HepG2 (cell line): Measurements from ENCODE around the gene IL6ST.

Source experiments
- NBN ChIP-seq: fragments of 450-650 bp; conservative IDR thresholded peaks from 2 replicates; pipeline ENCODE4 v1.6.1; 2017
- POLR2AphosphoS5 ChIP-seq: IDR thresholded peaks from 2 replicates; pipeline ENCODE4 v1.6.1; 2012; ENCODE audit warnings: low read depth, low read length
- SMYD3 ChIP-seq: sonication (generic); formaldehyde crosslinking; IDR thresholded peaks from 2 replicates; pipeline ENCODE4 v1.8.1; 2023; ENCODE audit warnings: mild to moderate bottlenecking, missing genetic modification reagents
- ZFX ChIP-seq: sonication (generic); formaldehyde crosslinking; IDR thresholded peaks from 2 replicates; pipeline ENCODE4 v1.4.0; 2020; ENCODE audit warnings: mild to moderate bottlenecking, low read depth, missing genetic modification reagents, moderate library complexity
- ZNF253 ChIP-seq: sonication (generic); formaldehyde crosslinking; IDR thresholded peaks from 2 replicates; pipeline ENCODE4 v1.8.0; 2022; ENCODE audit warnings: mild to moderate bottlenecking, missing genetic modification reagents, borderline replicate concordance
- ZNF556 ChIP-seq: sonication (generic); formaldehyde crosslinking; IDR thresholded peaks from 2 replicates; pipeline ENCODE4 v1.4.0; 2020; ENCODE audit warnings: mild to moderate bottlenecking, missing genetic modification reagents, borderline replicate concordance
- TF ChIP-seq, protein P1 (sequence below): sonication (generic); formaldehyde crosslinking; IDR thresholded peaks from 2 replicates; pipeline ENCODE4 v1.5.0; 2020; ENCODE audit warnings: mild to moderate bottlenecking, missing genetic modification reagents, moderate library complexity

- TF ChIP-seq SMYD3 (no peak), ZNF556 (CRISPR knock-in tag) (no peak), ZNF253 (CRISPR knock-in tag) (no peak), ZFX (CRISPR knock-in tag) (no peak), NBN (no peak), POLR2AphosphoS5 (no peak)
- TF ChIP-seq, protein P1, sequence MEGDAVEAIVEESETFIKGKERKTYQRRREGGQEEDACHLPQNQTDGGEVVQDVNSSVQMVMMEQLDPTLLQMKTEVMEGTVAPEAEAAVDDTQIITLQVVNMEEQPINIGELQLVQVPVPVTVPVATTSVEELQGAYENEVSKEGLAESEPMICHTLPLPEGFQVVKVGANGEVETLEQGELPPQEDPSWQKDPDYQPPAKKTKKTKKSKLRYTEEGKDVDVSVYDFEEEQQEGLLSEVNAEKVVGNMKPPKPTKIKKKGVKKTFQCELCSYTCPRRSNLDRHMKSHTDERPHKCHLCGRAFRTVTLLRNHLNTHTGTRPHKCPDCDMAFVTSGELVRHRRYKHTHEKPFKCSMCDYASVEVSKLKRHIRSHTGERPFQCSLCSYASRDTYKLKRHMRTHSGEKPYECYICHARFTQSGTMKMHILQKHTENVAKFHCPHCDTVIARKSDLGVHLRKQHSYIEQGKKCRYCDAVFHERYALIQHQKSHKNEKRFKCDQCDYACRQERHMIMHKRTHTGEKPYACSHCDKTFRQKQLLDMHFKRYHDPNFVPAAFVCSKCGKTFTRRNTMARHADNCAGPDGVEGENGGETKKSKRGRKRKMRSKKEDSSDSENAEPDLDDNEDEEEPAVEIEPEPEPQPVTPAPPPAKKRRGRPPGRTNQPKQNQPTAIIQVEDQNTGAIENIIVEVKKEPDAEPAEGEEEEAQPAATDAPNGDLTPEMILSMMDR, result no peak
Observed at GRCh38 chr5:55932700-55933099, 62.1 kb downstream of the IL6ST start.
